K562 (cell line): Measurements from ENCODE around the gene MSH3. TPM values are rescaled to one million over a fixed set of nuclear protein-coding genes. Genes with fewer than 3 reads are reported as not detected.

Source experiments
- ATAC-seq: fragments of 200-7000 bp; cut with Tn5 transposase; 3 replicates; pipeline ENCODE4 v1.9.1; 2020; ENCODE audit warnings: moderate library complexity
- BruUV-seq: library from RNA; stranded (reverse); fragments of 400-500 nt; replicated peaks from 2 replicates; lab custom pipeline; 2021; lab: Mats Ljungman, UMichigan
- CTCF ChIA-PET: fragments of 300-600 bp; formaldehyde crosslinking; extraction: SDS; loops from one replicate; lab custom pipeline; 2021; ENCODE audit warnings: low intra/inter-chr PET ratio; lab: Yijun Ruan, JAX
- POLR2A ChIA-PET: fragments of 300-600, 350-650 bp; sonication (Branson Sonifier 250); formaldehyde crosslinking; extraction: SDS; loops from one replicate; lab custom pipeline; 2021; ENCODE audit warnings: antibody characterized with exemption, inconsistent platforms; lab: Yijun Ruan, JAX
- DNase-seq, 4 experiments: peaks; one replicate each; pipeline versions ENCODE4 v3.0.0 to v3.0.0-alpha.2; 2011 to 2018; ENCODE audit warnings: low spot score in 3 of 4, mixed read lengths in 3 of 4; ENCODE audit errors: extremely low read depth in 1 of 4
- FAIRE-seq: peaks from 2 replicates; lab custom pipeline; 2011; peaks lifted over from hg19 to GRCh38; lab: Jason Lieb, UNC
- H2AFZ ChIP-seq: 2 replicates; pipeline ENCODE4 v1.6.0; 2011; ENCODE audit warnings: low read depth, low read length, control low read depth, inconsistent platforms
- H3K27ac ChIP-seq: fragments of 200-600 bp; 3 replicates; pipeline ENCODE4 v1.8.0; 2011; ENCODE audit warnings: low read depth, mild to moderate bottlenecking, control low read depth, inconsistent platforms, low read length, moderate library complexity, mixed read lengths; ENCODE audit errors: extremely low read depth
- H3K27me3 ChIP-seq, 2 experiments: fragments of 300-600 bp in 1 of 2; 2 replicates in 1 of 2; 3 replicates in 1 of 2; pipeline versions ENCODE4 v1.6.0 to v1.8.0; 2011; ENCODE audit warnings: inconsistent platforms in 2 of 2, low read length in 2 of 2, mild to moderate bottlenecking in 1 of 2, mixed read lengths in 1 of 2, moderate library complexity in 1 of 2; ENCODE audit not compliant: control insufficient read depth in 2 of 2, insufficient read depth in 2 of 2
- H3K36me3 ChIP-seq: fragments of 300-600 bp; 3 replicates; pipeline ENCODE4 v1.8.0; 2011; ENCODE audit warnings: mild to moderate bottlenecking, low read length, inconsistent platforms; ENCODE audit not compliant: control insufficient read depth, insufficient read depth
- H3K4me1 ChIP-seq, 2 experiments: fragments of 200-600 bp in 1 of 2; replicated peaks in 1 of 2; 2 replicates in 1 of 2; 3 replicates in 1 of 2; pipeline versions ENCODE4 v1.5.1 to v1.8.0; 2011; ENCODE audit warnings: inconsistent platforms in 2 of 2, low read length in 2 of 2, mild to moderate bottlenecking in 1 of 2, mixed read lengths in 1 of 2, moderate library complexity in 1 of 2; ENCODE audit not compliant: control insufficient read depth in 2 of 2, insufficient read depth in 2 of 2
- H3K4me2 ChIP-seq: 2 replicates; pipeline ENCODE4 v1.6.1; 2011; ENCODE audit warnings: low read length, control low read depth, inconsistent platforms, mixed read lengths; ENCODE audit not compliant: insufficient read depth
- H3K4me3 ChIP-seq: fragments of 200-600 bp; sonication (generic), shearing (Covaris generic); 2 replicates; pipeline ENCODE4 v1.5.1; 2016; ENCODE audit warnings: control low read depth, inconsistent platforms
- H3K79me2 ChIP-seq: fragments of 200-600 bp; 3 replicates; pipeline ENCODE4 v1.8.0; 2011; ENCODE audit warnings: low read length, inconsistent platforms; ENCODE audit not compliant: control insufficient read depth, insufficient read depth
- H3K9ac ChIP-seq, 2 experiments: 2 replicates each; pipeline versions ENCODE4 v1.6.0 to v1.6.1; 2011; ENCODE audit warnings: low read depth in 2 of 2, low read length in 2 of 2, control low read depth in 1 of 2, inconsistent platforms in 1 of 2, mild to moderate bottlenecking in 1 of 2, mixed read lengths in 1 of 2; ENCODE audit not compliant: insufficient read depth in 1 of 2
- H3K9me1 ChIP-seq: one replicate; pipeline ENCODE4 v1.6.0; 2011; ENCODE audit warnings: inconsistent platforms, mild to moderate bottlenecking, low read length, moderate library complexity; ENCODE audit not compliant: control insufficient read depth, insufficient read depth
- H3K9me3 ChIP-seq: replicated peaks from 2 replicates; pipeline ENCODE4 v1.5.1; 2011; ENCODE audit warnings: low read depth, low read length, inconsistent platforms; ENCODE audit not compliant: control insufficient read depth, insufficient read depth
- H4K20me1 ChIP-seq: replicated peaks from 2 replicates; pipeline ENCODE4 v1.6.1; 2011; ENCODE audit warnings: low read length, inconsistent platforms, mixed read lengths; ENCODE audit not compliant: control insufficient read depth, insufficient read depth
- AFF4 ChIP-seq: sonication (generic); formaldehyde crosslinking; IDR thresholded peaks from 2 replicates; pipeline ENCODE4 v1.8.0; 2023; ENCODE audit warnings: mild to moderate bottlenecking, missing genetic modification reagents
- ATF3 ChIP-seq, 2 experiments: fragments of 450-650 bp in 1 of 2; sonication (generic) in 1 of 2; formaldehyde crosslinking in 1 of 2; IDR thresholded peaks in 1 of 2; conservative IDR thresholded peaks in 1 of 2; 2 replicates each; pipeline versions ENCODE4 v1.6.1 to v1.8.1; 2016 to 2023; ENCODE audit warnings: mild to moderate bottlenecking in 2 of 2, moderate library complexity in 2 of 2, inconsistent platforms in 1 of 2, missing genetic modification reagents in 1 of 2
- FOS ChIP-seq: IDR thresholded peaks from 3 replicates; pipeline ENCODE4 v1.6.1; 2011; ENCODE audit not compliant: insufficient read length; ENCODE audit errors: extremely low read depth
- FOSL1 ChIP-seq: fragments of 200-800 bp; sonication (Bioruptor generic); conservative IDR thresholded peaks from 2 replicates; pipeline ENCODE4 v1.6.1; 2016; ENCODE audit warnings: missing genetic modification characterization, missing compliant biosample characterization
- MCM5 ChIP-seq: fragments of 450-650 bp; IDR thresholded peaks from 2 replicates; pipeline ENCODE4 v1.6.1; 2016; ENCODE audit warnings: low read depth
- OTX1 ChIP-seq: fragments of 450-650 bp; formaldehyde crosslinking; IDR thresholded peaks from 2 replicates; pipeline ENCODE4 v1.4.0; 2022; ENCODE audit warnings: mild to moderate bottlenecking
- SRSF1 ChIP-seq: fragments of 200-400 bp; formaldehyde crosslinking; IDR thresholded peaks from 2 replicates; pipeline ENCODE4 v1.6.1; 2017; ENCODE audit warnings: mild to moderate bottlenecking, low read depth, low read length, moderate library complexity
- THAP7 ChIP-seq: fragments of 250-450 bp; sonication (Bioruptor Pico); IDR thresholded peaks from 2 replicates; pipeline ENCODE4 v1.5.0; 2021
- ZNF217 ChIP-seq: sonication (generic); formaldehyde crosslinking; IDR thresholded peaks from 2 replicates; pipeline ENCODE4 v1.8.0; 2022; ENCODE audit warnings: mild to moderate bottlenecking, missing genetic modification reagents
- WGBS: fragments of 100-300 bp; shearing (Covaris generic); methylation state at CpG from one replicate; pipeline ENCODE4 v1.1.6; 2016; ENCODE audit warnings: low coverage, mixed read lengths; ENCODE audit not compliant: insufficient coverage; ENCODE audit errors: missing lambda C conversion rate; 5-methylcytosine and 5-hydroxymethylcytosine counted together
- in situ Hi-C: fragments of 300-500 bp; cut with MboI; formaldehyde crosslinking; loops from 4 replicates; pipeline ENCODE4 v1.15.0; 2018; ENCODE audit warnings: inconsistent platforms, mixed read lengths
- intact Hi-C: fragments of 100-400 bp; cut with micrococcal nuclease; formaldehyde crosslinking; loops from 2 replicates; pipeline ENCODE4 v1.14.2; 2022
- polyA plus RNA-seq, 8 experiments: library from polyadenylated mRNA; depleted of rRNA in 4 of 8; stranded (reverse) in 5 of 8; unstranded in 3 of 8; fragments of >200 nt; fragmentation: Nextera tagmentation in 2 of 8; fragmentation: Illumina TruSeq in 1 of 8; extraction: Ambion mirVana in 2 of 8; extraction: Trizol in 1 of 8; gene quantifications; 2 replicates each; pipeline versions ENCODE4 v1.2.1 to v1.2.3, GENCODE V29; 2011 to 2014; ENCODE audit warnings: inconsistent platforms in 1 of 8, missing spikeins in 1 of 8
- total RNA-seq, 7 experiments: library from RNA; depleted of rRNA in 6 of 7; stranded (reverse); fragments of >200 nt in 6 of 7; fragmentation: Illumina TruSeq in 2 of 7; extraction: Trizol in 2 of 7; gene quantifications; 2 replicates each; pipeline versions ENCODE4 v1.2.1 to v1.2.3, GENCODE V29; 2011 to 2021; ENCODE audit warnings: low replicate concordance in 1 of 7

The MSH3 gene
- total and polyA plus RNA-seq, 9 of the 15 experiments (the other 6 are each of a cell fraction or from before 2014, with no cell fraction given): 3.9 to 17.2 (median 13.2) TPM

- Histone ChIP-seq H4K20me1 (no peaks in the 10 kb centered on the region), H3K4me1 (peaks cover 0 to 12% of the 10 kb centered on the region in 2 experiments; a peak in 3 of 5 replicates), H3K4me2 (no peak overlapping the region), H3K27ac (no peak overlapping the region), H3K9me3 (no peaks in the 10 kb centered on the region), H3K36me3 (peaks cover 10% of the 10 kb centered on the region), H3K4me3 (no peak overlapping the region), H3K9ac (no peak overlapping the region), H3K9me1 (no peaks in the 10 kb centered on the region), H2AFZ (no peak overlapping the region), H3K27me3 (no peaks in the 10 kb centered on the region), H3K79me2 (no peaks in the 10 kb centered on the region)
- in situ Hi-C loops: no loop called here
- TF ChIP-seq FOSL1 (tag) (peak; percentile 73), OTX1 (CRISPR knock-in tag) (no peak), ATF3 (IDR thresholded peaks at IDR 0.05) (peak; percentile 20; the same call in 1 of the 2 replicates), ATF3 (CRISPR knock-in tag; conservative IDR thresholded peaks at IDR 0.05) (no peak)
- ChIA-PET CTCF (no interaction called here), POLR2A (interaction anchor here (0.6 kb wide), 1 partner anchor 48 kb away, joined by 3 read pairs; no protein-coding TSS in a partner anchor)
- no peak for ATAC-seq
- no peak for DNase-seq
- 21% methylated on average over 1 of the region's 1 CpG for WGBS
- FAIRE-seq: no peak
- intact Hi-C loops: no loop called here
- no TSS peak for BruUV-seq
Observed at GRCh38 chr5:80761966-80762365, 107.5 kb downstream of the MSH3 start.

- DNase-seq (no peak), ATAC-seq (no peak), FAIRE-seq (no peak)
- Histone ChIP-seq H3K4me1 (peaks cover 0 to 12% of the 10 kb centered on the region in 2 experiments; a peak in 3 of 5 replicates), H2AFZ (no peak overlapping the region), H3K27ac (no peak overlapping the region), H3K79me2 (no peaks in the 10 kb centered on the region), H3K9ac (no peak overlapping the region), H3K9me3 (no peaks in the 10 kb centered on the region), H3K36me3 (peaks cover 10% of the 10 kb centered on the region), H3K27me3 (no peaks in the 10 kb centered on the region), H3K9me1 (no peaks in the 10 kb centered on the region), H3K4me3 (no peak overlapping the region), H4K20me1 (no peaks in the 10 kb centered on the region), H3K4me2 (no peak overlapping the region)
- ChIA-PET CTCF (no interaction called here), POLR2A (interaction anchor here (0.6 kb wide), 1 partner anchor 48 kb away, joined by 3 read pairs; no protein-coding TSS in a partner anchor)
- in situ Hi-C loops (no loop called here), intact Hi-C loops (no loop called here)
- WGBS: 97% methylated on average over 4 of the region's 4 CpGs
- no TSS peak for BruUV-seq
- TF ChIP-seq MCM5: no peak
- TF ChIP-seq SRSF1: no peak
- TF ChIP-seq AFF4: no peak
- no peak for TF ChIP-seq FOS
- TF ChIP-seq ZNF217: no peak
- TF ChIP-seq THAP7 (CRISPR knock-in tag): no peak
Observed at GRCh38 chr5:80762573-80762972, 108.1 kb downstream of the MSH3 start.
